HG03095 (cell line): ENCODE measurements around the gene PRRG2.
"Not testable (repeated sequence)": the region's sequence is repeated elsewhere in the genome, so short reads cannot be mapped to it uniquely, and the experiment has no call there.

Experiments
- ATAC-seq: cut with Tn5 transposase; IDR thresholded peaks from one replicate; pipeline ENCODE4 v1.9.1; 2021; ENCODE audit warnings: moderate library complexity; ENCODE audit not compliant: unreplicated experiment

PRRG2 gene

GRCh38 chr19:49599378-49600295, 18.5 kb downstream of the PRRG2 start:
- ATAC-seq: no peak

GRCh38 chr19:49601482-49602038, 20.4 kb downstream of the PRRG2 start:
- ATAC-seq: no peak

- ATAC-seq: no peak
These were observed 21.7 kb downstream of the PRRG2 start for GRCh38 chr19:49602806-49603205.

- ATAC-seq: no peak
These were observed 24.5 kb downstream of the PRRG2 start for GRCh38 chr19:49605605-49606004.

GRCh38 chr19:49609499-49610092, 28.5 kb downstream of the PRRG2 start:
- no peak for ATAC-seq

- ATAC-seq: no peak
These were observed 32.3 kb downstream of the PRRG2 start for GRCh38 chr19:49613374-49613773.

- no peak for ATAC-seq
These were observed 33.1 kb downstream of the PRRG2 start for GRCh38 chr19:49614096-49614833.

GRCh38 chr19:49615861-49616260, 34.7 kb downstream of the PRRG2 start:
- ATAC-seq: no peak

GRCh38 chr19:49616532-49616931, 35.4 kb downstream of the PRRG2 start:
- ATAC-seq: no peak

- no peak for ATAC-seq
These were observed 35.8 kb downstream of the PRRG2 start for GRCh38 chr19:49616945-49617344.

- ATAC-seq: not testable (repeated sequence)
These were observed 36.7 kb downstream of the PRRG2 start for GRCh38 chr19:49617860-49618259.

GRCh38 chr19:49624967-49625910, 44.1 kb downstream of the PRRG2 start:
- no peak for ATAC-seq

- ATAC-seq: no peak
These were observed 45.1 kb downstream of the PRRG2 start for GRCh38 chr19:49626226-49626625.

GRCh38 chr19:49629659-49630058, 48.5 kb downstream of the PRRG2 start:
- no peak for ATAC-seq

GRCh38 chr19:49631014-49631588, 50.0 kb downstream of the PRRG2 start:
- ATAC-seq: no peak

GRCh38 chr19:49631610-49632192, 50.6 kb downstream of the PRRG2 start:
- no peak for ATAC-seq

- ATAC-seq: no peak
These were observed 51.5 kb downstream of the PRRG2 start for GRCh38 chr19:49632576-49632975.

- ATAC-seq: not testable (repeated sequence)
These were observed 52.2 kb downstream of the PRRG2 start for GRCh38 chr19:49633273-49633672.

GRCh38 chr19:49635530-49636232, 54.6 kb downstream of the PRRG2 start:
- no peak for ATAC-seq
